GM23338 (cell line): Measurements from ENCODE around the gene ENOX1. TPM values are rescaled to one million over a fixed set of nuclear protein-coding genes. Genes with fewer than 3 reads are reported as not detected.

Experiments
- ATAC-seq: fragments of 200-7000 bp; cut with Tn5 transposase; 3 replicates; pipeline ENCODE4 v1.9.1; 2020
- DNase-seq: peaks from one replicate; pipeline ENCODE4 v3.0.0-alpha.2; 2015; ENCODE audit warnings: low spot score
- H2AFZ ChIP-seq: fragments of 200-600 bp; sonication (generic); 2 replicates; pipeline ENCODE4 v1.8.0; 2016; ENCODE audit warnings: antibody characterized with exemption, mild to moderate bottlenecking, moderate library complexity
- H3F3A ChIP-seq: fragments of 200-600 bp; sonication (generic); replicated peaks from 2 replicates; pipeline ENCODE4 v1.8.0; 2017; ENCODE audit warnings: antibody characterized with exemption, mixed run types, low read depth
- H3K27ac ChIP-seq: fragments of 200-600 bp; sonication (generic); 2 replicates; pipeline ENCODE4 v1.6.1; 2016; ENCODE audit warnings: low read depth
- H3K27me3 ChIP-seq: fragments of 200-600 bp; sonication (generic); 2 replicates; pipeline ENCODE4 v1.8.0; 2016; ENCODE audit warnings: mild to moderate bottlenecking, mixed run types, moderate library complexity; ENCODE audit not compliant: insufficient read depth
- H3K36me3 ChIP-seq: fragments of 200-600 bp; sonication (generic); 2 replicates; pipeline ENCODE4 v1.8.0; 2016; ENCODE audit warnings: mild to moderate bottlenecking; ENCODE audit not compliant: insufficient read depth
- H3K4me1 ChIP-seq: fragments of 200-600 bp; sonication (generic); 2 replicates; pipeline ENCODE4 v1.8.0; 2016; ENCODE audit warnings: mild to moderate bottlenecking, moderate library complexity; ENCODE audit not compliant: insufficient read depth
- H3K4me2 ChIP-seq: fragments of 200-600 bp; sonication (generic); 2 replicates; pipeline ENCODE4 v1.7.1; 2017; ENCODE audit warnings: mixed run types
- H3K4me3 ChIP-seq: fragments of 200-600 bp; sonication (generic); 2 replicates; pipeline ENCODE4 v1.6.1; 2016; ENCODE audit warnings: mixed run types
- H3K79me2 ChIP-seq: fragments of 200-600 bp; sonication (generic); replicated peaks from 2 replicates; pipeline ENCODE4 v1.8.0; 2017; ENCODE audit warnings: mild to moderate bottlenecking; ENCODE audit not compliant: insufficient read depth
- H3K9me2 ChIP-seq: fragments of 200-600 bp; sonication (generic); 2 replicates; pipeline ENCODE4 v1.8.0; 2017; ENCODE audit not compliant: insufficient read depth
- H4K20me1 ChIP-seq: fragments of 200-600 bp; sonication (generic); replicated peaks from 2 replicates; pipeline ENCODE4 v1.8.0; 2017; ENCODE audit warnings: mild to moderate bottlenecking; ENCODE audit not compliant: insufficient read depth
- H3K27ac Mint-ChIP-seq: 2 replicates; pipeline ENCODE4 v1.8.0; 2020; ENCODE audit warnings: inconsistent platforms, mild to moderate bottlenecking, moderate library complexity, mixed read lengths
- H3K27me3 Mint-ChIP-seq: 3 replicates; pipeline ENCODE4 v1.8.0; 2022; ENCODE audit warnings: low read depth, mild to moderate bottlenecking, moderate library complexity, mixed read lengths, inconsistent platforms; ENCODE audit not compliant: insufficient read depth, poor library complexity
- H3K36me3 Mint-ChIP-seq: 3 replicates; pipeline ENCODE4 v1.8.0; 2021; ENCODE audit warnings: low read depth, mild to moderate bottlenecking, inconsistent platforms, moderate library complexity, mixed read lengths
- H3K4me1 Mint-ChIP-seq: 3 replicates; pipeline ENCODE4 v1.8.0; 2020; ENCODE audit warnings: mild to moderate bottlenecking, inconsistent platforms, mixed read lengths
- H3K4me3 Mint-ChIP-seq: 3 replicates; pipeline ENCODE4 v1.8.0; 2021; ENCODE audit warnings: moderate library complexity, mild to moderate bottlenecking, inconsistent platforms, mixed read lengths
- H3K9me3 Mint-ChIP-seq: 3 replicates; pipeline ENCODE4 v1.8.0; 2020; ENCODE audit warnings: moderate library complexity, mild to moderate bottlenecking, inconsistent platforms, mixed read lengths
- CTCF ChIP-seq, 2 experiments: fragments of 200-600 bp in 1 of 2; sonication (generic) in 1 of 2; conservative IDR thresholded peaks; 2 replicates each; pipeline versions ENCODE4 v1.5.1 to v1.6.1; 2016 to 2017; ENCODE audit warnings: antibody characterized with exemption in 2 of 2, low read depth in 2 of 2, mild to moderate bottlenecking in 2 of 2, moderate library complexity in 1 of 2
- EZH2 ChIP-seq: fragments of 200-600 bp; sonication (generic); IDR thresholded peaks from one replicate; pipeline ENCODE4 v1.8.0; 2017; ENCODE audit warnings: antibody characterized with exemption, mild to moderate bottlenecking, low read depth; ENCODE audit not compliant: unreplicated experiment
- POLR2AphosphoS5 ChIP-seq: IDR thresholded peaks from 2 replicates; pipeline ENCODE4 v1.6.1; 2016; ENCODE audit warnings: antibody characterized with exemption, low read depth
- REST ChIP-seq: IDR thresholded peaks from one replicate; pipeline ENCODE4 v1.6.1; 2018; ENCODE audit warnings: antibody characterized with exemption; ENCODE audit not compliant: unreplicated experiment
- ZNF114 ChIP-seq: fragments of 250-450 bp; sonication (Bioruptor Pico); IDR thresholded peaks from 2 replicates; pipeline ENCODE4 v1.5.0; 2020; ENCODE audit warnings: mild to moderate bottlenecking, moderate library complexity
- ZNF331 ChIP-seq: fragments of 250-450 bp; sonication (Bioruptor Pico); IDR thresholded peaks from 2 replicates; pipeline ENCODE4 v1.5.0; 2020; ENCODE audit warnings: low read depth, mild to moderate bottlenecking, moderate library complexity
- ZNF462 ChIP-seq: fragments of 250-450 bp; sonication (Bioruptor Pico); IDR thresholded peaks from 2 replicates; pipeline ENCODE4 v1.5.0; 2020; ENCODE audit warnings: mild to moderate bottlenecking, moderate library complexity
- polyA plus RNA-seq: library from polyadenylated mRNA; unstranded; fragments of >200 nt; fragmentation: Nextera tagmentation; extraction: Ambion mirVana; gene quantifications from 2 replicates; pipeline ENCODE4 v1.2.1, GENCODE V29; 2016
- total RNA-seq: library from RNA; depleted of rRNA; stranded (reverse); fragments of >200 nt; shearing (Covaris generic); gene quantifications from 2 replicates; pipeline ENCODE4 v1.2.3, GENCODE V29; 2014

The ENOX1 gene
- total and polyA plus RNA-seq, 2 experiments from 2014 or later, result 0.66 to 0.81 TPM

GRCh38 chr13:43773602-43774001 is 13.2 kb downstream of the ENOX1 start:
- Histone ChIP-seq H3K79me2 (no peaks in the 10 kb centered on the region), H4K20me1 (peaks cover 7% of the 10 kb centered on the region; the same call in 1 of the 2 replicates), H2AFZ (no peak overlapping the region), H3F3A (no peaks in the 10 kb centered on the region), H3K36me3 (no peaks in the 10 kb centered on the region), H3K4me1 (peaks cover 10% of the 10 kb centered on the region), H3K27me3 (peaks cover 14% of the 10 kb centered on the region), H3K27ac (no peak overlapping the region), H3K4me3 (no peak overlapping the region), H3K9me2 (no peaks in the 10 kb centered on the region), H3K4me2 (no peak overlapping the region)
- ATAC-seq (no peak), DNase-seq (no peak)
- no peak for TF ChIP-seq REST
- no peak for TF ChIP-seq ZNF331 (CRISPR knock-in tag)
- no peak for TF ChIP-seq CTCF (conservative IDR thresholded peaks at IDR 0.05; ENCODE audit: low read depth in 2 of 2)
- TF ChIP-seq ZNF114, result no peak
- TF ChIP-seq ZNF462 (CRISPR knock-in tag), result no peak
- no peak for TF ChIP-seq POLR2AphosphoS5
- no peak for TF ChIP-seq EZH2
- H3K27ac Mint-ChIP-seq, result no peak overlapping the region
- peaks cover 9% of the 10 kb centered on the region for H3K4me1 Mint-ChIP-seq
- no peaks in the 10 kb centered on the region for H3K9me3 Mint-ChIP-seq
- peaks cover 9% of the 10 kb centered on the region for H3K27me3 Mint-ChIP-seq
- H3K4me3 Mint-ChIP-seq, result no peak overlapping the region
- H3K36me3 Mint-ChIP-seq, result no peaks in the 10 kb centered on the region
